Keratinocyte (primary cell): ENCODE measurements around the gene EEF1AKMT2. TPM values are rescaled to one million over a fixed set of nuclear protein-coding genes. Genes with fewer than 3 reads are reported as not detected.

Experiments used
- DNase-seq: peaks from one replicate; pipeline ENCODE4 v3.0.0-alpha.2; 2011; ENCODE audit warnings: low read depth, missing footprints, low spot score
- FAIRE-seq: peaks from 2 replicates; lab custom pipeline; 2011; peaks lifted over from hg19 to GRCh38; lab: Jason Lieb, UNC
- H2AFZ ChIP-seq: 2 replicates; pipeline ENCODE4 v1.6.0; 2012; ENCODE audit warnings: low read length, control low read depth, inconsistent platforms; ENCODE audit not compliant: control insufficient read depth
- H3K27ac ChIP-seq: 2 replicates; pipeline ENCODE4 v1.5.1; 2011; ENCODE audit warnings: low read length; ENCODE audit not compliant: control insufficient read depth, insufficient read depth
- H3K27me3 ChIP-seq: 3 replicates; pipeline ENCODE4 v1.6.0; 2011; ENCODE audit warnings: low read length; ENCODE audit not compliant: control insufficient read depth, insufficient read depth; ENCODE audit errors: extremely low read depth
- H3K36me3 ChIP-seq, 2 experiments: 2 replicates in 1 of 2; 3 replicates in 1 of 2; pipeline ENCODE4 v1.5.1; 2011; ENCODE audit warnings: low read length in 2 of 2, mild to moderate bottlenecking in 1 of 2; ENCODE audit not compliant: control insufficient read depth in 2 of 2, insufficient read depth in 2 of 2; ENCODE audit errors: extremely low read depth in 1 of 2
- H3K4me1 ChIP-seq: 3 replicates; pipeline ENCODE4 v1.5.1; 2011; ENCODE audit warnings: low read length; ENCODE audit not compliant: control insufficient read depth, insufficient read depth; ENCODE audit errors: extremely low read depth
- H3K4me2 ChIP-seq: 3 replicates; pipeline ENCODE4 v1.6.0; 2011; ENCODE audit warnings: low read depth, low read length; ENCODE audit not compliant: control insufficient read depth, insufficient read depth; ENCODE audit errors: extremely low read depth
- H3K4me3 ChIP-seq, 3 experiments: fragments of 200-600 bp in 1 of 3; sonication (generic) in 1 of 3; 2 replicates in 2 of 3; 3 replicates in 1 of 3; pipeline ENCODE4 v1.5.1; 2011 to 2016; ENCODE audit warnings: low read length in 3 of 3, mild to moderate bottlenecking in 3 of 3, control low read depth in 2 of 3, inconsistent platforms in 1 of 3, low read depth in 1 of 3, mixed read lengths in 1 of 3, mixed run types in 1 of 3, moderate library complexity in 1 of 3; ENCODE audit not compliant: control insufficient read depth in 2 of 3, insufficient read depth in 2 of 3; ENCODE audit errors: extremely low read depth in 1 of 3
- H3K79me2 ChIP-seq: 2 replicates; pipeline ENCODE4 v1.6.0; 2012; ENCODE audit warnings: low read length; ENCODE audit not compliant: control insufficient read depth, insufficient read depth
- H3K9ac ChIP-seq: 3 replicates; pipeline ENCODE4 v1.6.0; 2011; ENCODE audit warnings: low read length; ENCODE audit not compliant: control insufficient read depth, insufficient read depth; ENCODE audit errors: extremely low read depth
- H3K9me1 ChIP-seq: 3 replicates; pipeline ENCODE4 v1.6.0; 2011; ENCODE audit warnings: low read length; ENCODE audit not compliant: control insufficient read depth, insufficient read depth; ENCODE audit errors: extremely low read depth
- H3K9me3 ChIP-seq: 2 replicates; pipeline ENCODE4 v1.5.1; 2012; ENCODE audit warnings: low read depth, low read length; ENCODE audit not compliant: control insufficient read depth
- H4K20me1 ChIP-seq: 3 replicates; pipeline ENCODE4 v1.6.0; 2011; ENCODE audit warnings: low read length; ENCODE audit not compliant: control insufficient read depth, insufficient read depth; ENCODE audit errors: extremely low read depth
- CTCF ChIP-seq, 3 experiments: IDR thresholded peaks in 1 of 3; conservative IDR thresholded peaks in 1 of 3; optimal IDR thresholded peaks in 1 of 3; 2 replicates in 2 of 3; 3 replicates in 1 of 3; pipeline versions ENCODE3 to v1.5.1; 2011; ENCODE audit warnings: low read length in 3 of 3, mild to moderate bottlenecking in 3 of 3, moderate library complexity in 2 of 3, control low read depth in 1 of 3, inconsistent platforms in 1 of 3; ENCODE audit not compliant: insufficient read depth in 2 of 3; ENCODE audit errors: extremely low read depth in 1 of 3
- EZH2 ChIP-seq: IDR thresholded peaks from one replicate; pipeline ENCODE4 v1.6.1; 2012; ENCODE audit warnings: inconsistent platforms, mild to moderate bottlenecking, low read length, moderate library complexity
- dilution Hi-C: fragments of 300-500 bp; cut with MboI; formaldehyde crosslinking; loops from one replicate; pipeline ENCODE4 v1.7.0; 2020; ENCODE audit warnings: low sequenced_read_pairs; ENCODE audit not compliant: extremely low pct_ligation_motif_present
- polyA plus RNA-seq, 5 experiments: library from polyadenylated mRNA; depleted of rRNA in 3 of 5; stranded (reverse) in 3 of 5; stranded (forward) in 1 of 5; unstranded in 1 of 5; fragments of >200 nt; gene quantifications; 1 replicate in 1 of 5; 2 replicates in 3 of 5; 3 replicates in 1 of 5; pipeline versions ENCODE4 v1.2.1 to v1.2.3, GENCODE V29; 2011 to 2012; ENCODE audit warnings: missing spikeins in 2 of 5, low read depth in 1 of 5, low replicate concordance in 1 of 5

The EEF1AKMT2 gene
- polyA plus RNA-seq, 1 donor (not counting 4 experiments of a cell fraction or from before 2014, with no cell fraction given) = 19.1 TPM

- FAIRE-seq = no peak
Measured at GRCh38 chr10:124715439-124715838, 76.2 kb downstream of the EEF1AKMT2 start.

GRCh38 chr10:124713679-124714255, 77.9 kb downstream of the EEF1AKMT2 start:
- H3K9me1 ChIP-seq = no peaks in the 10 kb centered on the region
- TF ChIP-seq CTCF (optimal IDR thresholded peaks at IDR 0.05 in 1 of 3, IDR thresholded peaks at IDR 0.05 in 1 of 3, conservative IDR thresholded peaks at IDR 0.05 in 1 of 3; ENCODE audit: extremely low read depth in 1 of 3, insufficient read depth in 2 of 3, low read length in 3 of 3) = no peak
- TF ChIP-seq EZH2 = no peak
- no peaks in the 10 kb centered on the region for H3K9me3 ChIP-seq
- H3K4me1 ChIP-seq = peaks cover 19% of the 10 kb centered on the region
- H4K20me1 ChIP-seq = peaks cover 4% of the 10 kb centered on the region
- peaks cover 51% of the 10 kb centered on the region for H3K79me2 ChIP-seq
- H3K4me3 ChIP-seq = no peak overlapping the region
- H3K4me2 ChIP-seq = no peak overlapping the region
- H2AFZ ChIP-seq = no peak overlapping the region
- peaks cover 2 to 5% of the 10 kb centered on the region in 2 experiments for H3K36me3 ChIP-seq
- dilution Hi-C loops = no loop called here
- no peak overlapping the region for H3K27ac ChIP-seq
- H3K9ac ChIP-seq = no peak overlapping the region
- DNase-seq (no peak), FAIRE-seq (no peak)
- no peaks in the 10 kb centered on the region for H3K27me3 ChIP-seq

More at GRCh38 chr10:124715439-124715838, 76.2 kb downstream of the EEF1AKMT2 start:
- TF ChIP-seq EZH2 (no peak), CTCF (optimal IDR thresholded peaks at IDR 0.05 in 1 of 3, IDR thresholded peaks at IDR 0.05 in 1 of 3, conservative IDR thresholded peaks at IDR 0.05 in 1 of 3; ENCODE audit: extremely low read depth in 1 of 3, insufficient read depth in 2 of 3, low read length in 3 of 3) (no peak)
- no peak overlapping the region for H3K4me2 ChIP-seq
- no peaks in the 10 kb centered on the region for H3K9me1 ChIP-seq
- H3K4me3 ChIP-seq = no peak overlapping the region
- H3K79me2 ChIP-seq = peaks cover 41% of the 10 kb centered on the region
- no peak overlapping the region for H3K27ac ChIP-seq
- dilution Hi-C loops = no loop called here
- H3K9ac ChIP-seq = no peak overlapping the region
- DNase-seq = no peak
- no peaks in the 10 kb centered on the region for H3K9me3 ChIP-seq
- H3K27me3 ChIP-seq = no peaks in the 10 kb centered on the region
- H2AFZ ChIP-seq = no peak overlapping the region
- H3K36me3 ChIP-seq = peaks cover 2 to 5% of the 10 kb centered on the region in 2 experiments
- H4K20me1 ChIP-seq = peaks cover 7% of the 10 kb centered on the region
- peaks cover 18% of the 10 kb centered on the region for H3K4me1 ChIP-seq
